AG04449 (cell line): ENCODE data around the gene ASAH2.
A peak's percentile ranks its signal among the peaks of the same experiment; 100 is the strongest.

ENCODE experiments used
- CTCF ChIA-PET: fragments of 350-600 bp; formaldehyde crosslinking; extraction: SDS; loops from one replicate; lab custom pipeline; 2021; ENCODE audit warnings: antibody characterized with exemption; lab: Yijun Ruan, JAX
- POLR2A ChIA-PET: fragments of 400-600, 350-600 bp; formaldehyde crosslinking; extraction: SDS; loops from one replicate; lab custom pipeline; 2020; ENCODE audit warnings: antibody characterized with exemption, inconsistent platforms; lab: Yijun Ruan, JAX
- DNase-seq: peaks from one replicate; pipeline ENCODE4 v3.0.0-alpha.2; 2010; ENCODE audit warnings: low read depth, low spot score
- H3K4me3 ChIP-seq: 2 replicates; pipeline ENCODE4 v1.5.1; 2011; ENCODE audit warnings: low read depth, mild to moderate bottlenecking, control low read depth, low read length
- TF ChIP-seq, protein P1 (sequence below): IDR thresholded peaks from one replicate; pipeline ENCODE4 v1.5.1; 2011; ENCODE audit warnings: mild to moderate bottlenecking, moderate library complexity, low read length, control low read depth, inconsistent platforms; ENCODE audit not compliant: insufficient read depth; ENCODE audit errors: missing control alignments

Gene ASAH2

DNA sequence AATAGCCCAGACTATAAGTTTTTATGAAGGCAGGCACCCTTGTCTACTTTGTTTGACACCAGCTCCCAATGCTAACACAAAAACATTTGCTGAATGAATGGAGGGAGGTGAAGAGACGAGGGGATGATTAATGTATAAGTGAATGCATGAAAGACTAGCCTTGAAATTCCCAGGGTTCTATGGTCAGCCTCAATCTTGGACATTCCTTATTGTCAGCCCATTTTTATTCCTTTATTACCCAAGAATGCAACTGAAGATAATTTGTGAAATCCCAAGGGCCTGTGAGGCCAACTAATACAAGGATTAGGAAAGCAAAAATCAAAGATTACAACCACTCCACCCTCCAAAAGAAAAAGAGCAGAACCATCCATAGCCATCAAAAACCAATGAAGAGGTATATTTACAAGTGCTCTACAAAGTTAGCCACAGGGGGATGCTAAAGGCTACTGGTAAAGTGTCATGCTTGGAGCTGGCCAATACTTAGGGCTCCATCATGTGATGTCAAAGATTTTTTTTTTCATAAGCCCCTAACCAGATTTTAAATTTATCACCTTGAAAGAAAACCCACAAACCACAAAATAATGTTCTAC, 40.0 kb upstream of the ASAH2 start:
- POLR2A ChIA-PET: no interaction called here
- CTCF ChIA-PET: interaction anchor here (1.1 to 1.4 kb wide), 2 partner anchors 21 to 129 kb away, joined by 3 read pairs; no protein-coding TSS in a partner anchor
- DNase-seq: no peak
- TF ChIP-seq, protein P1, sequence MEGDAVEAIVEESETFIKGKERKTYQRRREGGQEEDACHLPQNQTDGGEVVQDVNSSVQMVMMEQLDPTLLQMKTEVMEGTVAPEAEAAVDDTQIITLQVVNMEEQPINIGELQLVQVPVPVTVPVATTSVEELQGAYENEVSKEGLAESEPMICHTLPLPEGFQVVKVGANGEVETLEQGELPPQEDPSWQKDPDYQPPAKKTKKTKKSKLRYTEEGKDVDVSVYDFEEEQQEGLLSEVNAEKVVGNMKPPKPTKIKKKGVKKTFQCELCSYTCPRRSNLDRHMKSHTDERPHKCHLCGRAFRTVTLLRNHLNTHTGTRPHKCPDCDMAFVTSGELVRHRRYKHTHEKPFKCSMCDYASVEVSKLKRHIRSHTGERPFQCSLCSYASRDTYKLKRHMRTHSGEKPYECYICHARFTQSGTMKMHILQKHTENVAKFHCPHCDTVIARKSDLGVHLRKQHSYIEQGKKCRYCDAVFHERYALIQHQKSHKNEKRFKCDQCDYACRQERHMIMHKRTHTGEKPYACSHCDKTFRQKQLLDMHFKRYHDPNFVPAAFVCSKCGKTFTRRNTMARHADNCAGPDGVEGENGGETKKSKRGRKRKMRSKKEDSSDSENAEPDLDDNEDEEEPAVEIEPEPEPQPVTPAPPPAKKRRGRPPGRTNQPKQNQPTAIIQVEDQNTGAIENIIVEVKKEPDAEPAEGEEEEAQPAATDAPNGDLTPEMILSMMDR: peak; percentile 31
- no peak overlapping the region for H3K4me3 ChIP-seq

DNA sequence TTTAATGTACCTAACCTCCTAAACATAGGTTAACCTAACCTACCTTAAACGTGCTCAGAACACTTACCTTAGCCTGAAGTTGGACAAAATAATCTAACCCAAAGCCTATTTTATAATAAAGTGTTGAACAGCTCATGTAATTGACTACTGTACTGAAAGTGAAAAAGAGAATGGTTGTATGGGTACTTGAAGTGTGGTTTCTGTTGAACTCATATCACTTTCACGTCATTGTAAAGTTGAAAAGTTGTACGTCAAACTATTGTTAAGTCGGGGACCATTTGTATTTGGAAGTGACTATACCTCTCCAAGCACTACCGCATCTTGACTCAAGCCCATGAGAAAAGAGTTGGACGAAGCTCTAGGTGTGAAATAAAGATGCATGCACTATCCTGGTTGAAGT, 37.9 kb upstream of the ASAH2 start:
- POLR2A ChIA-PET: no interaction called here

DNA sequence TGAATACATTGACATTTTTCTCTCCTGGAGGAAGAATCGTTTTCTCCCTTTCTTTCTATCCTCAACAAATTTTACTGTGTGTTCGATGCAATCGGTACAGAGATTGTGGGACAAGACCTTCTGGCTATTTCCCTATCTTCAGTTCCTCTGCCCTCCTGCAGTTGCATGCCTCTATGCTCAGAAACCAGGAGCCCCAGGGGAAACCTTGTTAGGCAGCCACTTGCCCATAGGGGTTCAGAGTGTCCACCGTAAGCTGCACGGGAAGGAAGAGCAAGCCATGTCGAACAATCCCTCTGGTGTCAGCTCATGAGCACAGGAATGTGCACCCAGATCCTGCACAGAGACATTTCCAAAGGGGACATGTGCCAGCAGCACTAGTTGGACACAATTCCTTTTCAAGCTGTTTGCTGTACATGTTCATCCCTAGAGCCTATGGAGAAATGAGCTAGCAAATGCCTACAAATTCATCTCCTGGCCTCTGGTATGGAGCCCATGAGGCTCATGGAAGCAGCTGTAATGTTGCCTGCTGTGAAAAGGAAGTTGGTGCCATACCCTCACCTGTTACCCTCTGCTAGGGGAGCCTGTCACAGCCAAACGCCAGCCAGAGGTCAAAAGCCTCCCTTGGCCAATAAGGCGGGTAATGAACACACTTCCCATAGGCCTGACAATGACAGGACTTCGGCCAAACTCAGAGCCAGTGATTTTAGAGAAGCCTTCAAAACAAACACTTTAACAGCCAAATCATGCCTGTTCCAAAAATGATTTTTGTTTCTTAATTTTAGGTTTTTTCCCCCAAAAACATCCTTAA, 35.9 kb upstream of the ASAH2 start:
- H3K4me3 ChIP-seq: no peak overlapping the region
- TF ChIP-seq, protein P1: no peak
- ChIA-PET CTCF (no interaction called here), POLR2A (no interaction called here)
- DNase-seq: no peak

More for the DNA sequence above, 37.9 kb upstream of the ASAH2 start:
- TF ChIP-seq, protein P1: no peak
- no peak overlapping the region for H3K4me3 ChIP-seq
- CTCF ChIA-PET: no interaction called here
- no peak for DNase-seq

DNA sequence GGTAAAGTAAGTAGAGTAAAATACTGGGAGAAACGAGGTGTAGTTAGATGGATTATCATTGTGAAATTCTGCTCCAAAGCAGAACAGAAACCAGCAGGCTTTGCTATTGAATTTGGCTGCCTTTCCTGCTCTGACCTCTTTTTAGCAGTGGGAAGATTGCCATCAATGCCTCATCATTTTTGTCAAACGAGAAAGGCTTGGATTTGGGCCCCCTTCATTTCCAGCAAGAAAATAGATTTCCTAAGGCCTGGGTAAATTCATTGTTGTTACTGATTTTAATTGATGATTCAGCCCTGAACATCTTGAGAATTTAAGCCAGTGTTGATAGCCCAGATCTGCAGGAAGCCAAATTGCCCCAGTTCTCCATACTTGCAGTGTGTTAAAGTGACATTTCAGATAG, 35.2 kb upstream of the ASAH2 start:
- TF ChIP-seq, protein P1: no peak
- ChIA-PET CTCF (no interaction called here), POLR2A (no interaction called here)
- DNase-seq: peak; percentile 26
- H3K4me3 ChIP-seq: no peak overlapping the region

DNA sequence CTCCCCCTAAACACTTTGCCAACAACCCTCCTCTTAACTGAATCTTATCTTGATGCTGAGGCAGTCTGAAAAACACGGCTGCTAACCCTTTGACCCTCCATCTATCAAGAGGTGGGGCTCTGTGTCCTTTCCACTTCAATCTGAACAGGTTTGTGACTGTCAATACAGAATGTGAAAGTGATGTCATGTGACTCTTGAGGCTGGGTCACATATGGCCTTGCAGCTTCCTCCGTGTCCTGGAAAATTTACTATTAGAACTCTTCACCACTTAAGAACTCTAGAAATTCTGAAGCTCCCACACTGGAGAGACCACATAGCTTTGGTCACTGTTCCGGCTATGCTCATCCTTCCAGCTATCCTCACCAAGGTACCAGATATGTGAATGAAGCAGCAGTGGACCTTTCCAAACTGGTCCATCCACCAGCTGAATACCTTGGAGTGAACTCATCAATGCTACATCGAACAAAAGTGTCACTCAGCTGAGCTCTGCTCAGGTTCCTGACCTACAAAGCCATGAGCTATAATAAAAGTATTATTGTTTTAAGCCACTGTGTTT, 30.7 kb upstream of the ASAH2 start:
- POLR2A ChIA-PET: no interaction called here
- no peak overlapping the region for H3K4me3 ChIP-seq
- TF ChIP-seq, protein P1: no peak
- CTCF ChIA-PET: no interaction called here
- DNase-seq: no peak

DNA sequence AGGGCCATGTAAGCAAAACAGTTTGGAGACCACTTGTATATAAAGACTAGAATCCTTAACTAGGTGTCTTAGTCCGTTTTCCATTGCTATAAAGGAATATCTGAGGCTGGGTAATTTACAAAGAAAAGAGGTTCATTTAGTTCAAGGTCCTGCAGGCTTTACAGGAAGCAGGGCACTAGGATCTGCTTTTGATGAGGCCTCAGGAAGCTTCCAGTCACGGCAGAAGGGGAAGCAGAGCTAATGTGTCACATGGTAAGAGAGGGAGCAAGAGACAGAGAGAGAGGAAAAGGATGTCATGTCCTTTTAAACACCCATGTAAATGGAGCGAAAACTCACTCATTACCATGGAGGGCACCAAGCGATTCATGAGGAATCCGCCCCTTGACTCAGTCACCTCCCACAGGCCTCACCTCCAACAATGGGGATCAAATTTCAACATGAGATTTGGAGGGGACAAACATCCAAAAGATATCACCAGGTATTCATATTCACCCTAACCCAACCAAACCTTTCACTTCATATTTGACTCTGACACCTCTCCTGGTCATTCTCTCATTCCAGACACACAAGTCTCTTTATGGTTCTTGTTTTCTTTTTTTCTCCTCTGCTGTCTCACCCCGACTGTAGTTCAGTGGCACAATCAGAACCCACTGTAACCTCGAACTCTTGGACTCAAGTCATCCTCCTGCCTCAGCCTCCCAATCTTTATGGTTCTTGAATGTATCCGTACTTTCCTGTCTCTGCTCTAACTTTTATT, 30.1 kb upstream of the ASAH2 start:
- POLR2A ChIA-PET: no interaction called here

More for the DNA sequence above, 30.1 kb upstream of the ASAH2 start:
- no peak overlapping the region for H3K4me3 ChIP-seq
- DNase-seq: no peak
- TF ChIP-seq, protein P1: no peak
- CTCF ChIA-PET: no interaction called here
